A549 (cell line): ENCODE measurements around the gene PCDHGA10. TPM values are rescaled to one million over a fixed set of nuclear protein-coding genes. Genes with fewer than 3 reads are reported as not detected.

Experiments used
- ATAC-seq, 2 experiments: fragments of 200-7000 bp in 1 of 2; fragments of >200 bp in 1 of 2; cut with Nextera tagmentation in 1 of 2; cut with Tn5 transposase in 1 of 2; 3 replicates each; pipeline versions ENCODE4 v1.8.0 to v1.9.1; 2018 to 2020; ENCODE audit warnings: mild to moderate bottlenecking in 1 of 2, moderate library complexity in 1 of 2
- CTCF ChIA-PET: fragments of 300-600 bp; sonication (Branson Sonifier 250); formaldehyde crosslinking; extraction: SDS; loops from one replicate; lab custom pipeline; 2021; ENCODE audit warnings: antibody characterized with exemption, inconsistent platforms; lab: Yijun Ruan, JAX
- POLR2A ChIA-PET: fragments of 350-600 bp; formaldehyde crosslinking; extraction: SDS; loops from one replicate; lab custom pipeline; 2021; ENCODE audit warnings: antibody characterized with exemption, inconsistent platforms; lab: Yijun Ruan, JAX
- DNase-seq, 2 experiments: peaks; one replicate each; pipeline versions ENCODE4 v3.0.0 to v3.0.0-alpha.2; 2011 to 2016; ENCODE audit warnings: low read depth in 1 of 2, low spot score in 1 of 2
- FAIRE-seq: peaks from 2 replicates; lab custom pipeline; 2011; peaks lifted over from hg19 to GRCh38; lab: Jason Lieb, UNC
- H3K27ac ChIP-seq, 2 experiments: fragments of >200 bp; sonication (Bioruptor Twin); formaldehyde crosslinking; 3 replicates each; pipeline ENCODE4 v1.5.1; 2016 to 2017
- H3K4me1 ChIP-seq: fragments of >200 bp; sonication (Bioruptor Twin); formaldehyde crosslinking; 3 replicates; pipeline ENCODE4 v1.6.1; 2016
- H3K4me2 ChIP-seq: fragments of >200 bp; sonication (Bioruptor Twin); formaldehyde crosslinking; 3 replicates; pipeline ENCODE4 v1.6.1; 2016
- H3K4me3 ChIP-seq: fragments of >200 bp; sonication (Bioruptor Twin); formaldehyde crosslinking; 3 replicates; pipeline ENCODE4 v1.5.1; 2016
- H3K9me3 ChIP-seq: fragments of >200 bp; sonication (Bioruptor Twin); formaldehyde crosslinking; 3 replicates; pipeline ENCODE4 v1.6.1; 2016
- CBX8 ChIP-seq: fragments of 200-600 bp; sonication (generic); IDR thresholded peaks from 2 replicates; pipeline ENCODE4 v1.6.1; 2016
- EHF ChIP-seq: fragments of 250-450 bp; sonication (Bioruptor Pico); IDR thresholded peaks from 2 replicates; pipeline ENCODE4 v1.5.0; 2020; ENCODE audit warnings: mild to moderate bottlenecking
- FOSB ChIP-seq: fragments of 250-450 bp; sonication (Bioruptor Pico); IDR thresholded peaks from 2 replicates; pipeline ENCODE4 v1.5.0; 2020; ENCODE audit warnings: mild to moderate bottlenecking, moderate library complexity
- FOXS1 ChIP-seq: fragments of 250-450 bp; sonication (Bioruptor Pico); IDR thresholded peaks from 2 replicates; pipeline ENCODE4 v1.5.0; 2020; ENCODE audit warnings: mild to moderate bottlenecking, moderate library complexity
- GATA3 ChIP-seq: IDR thresholded peaks from 2 replicates; pipeline ENCODE4 v1.6.1; 2012; ENCODE audit warnings: borderline replicate concordance
- HOXA7 ChIP-seq: fragments of 250-450 bp; sonication (Bioruptor Pico); IDR thresholded peaks from 2 replicates; pipeline ENCODE4 v1.5.0; 2020; ENCODE audit warnings: mild to moderate bottlenecking, moderate library complexity
- HOXB13 ChIP-seq: fragments of 250-450 bp; sonication (Bioruptor Pico); IDR thresholded peaks from 2 replicates; pipeline ENCODE4 v1.5.0; 2020; ENCODE audit warnings: low read depth, mild to moderate bottlenecking, moderate library complexity
- MAZ ChIP-seq: fragments of 150-350 bp; IDR thresholded peaks from 2 replicates; pipeline ENCODE4 v1.6.1; 2014; ENCODE audit warnings: antibody characterized with exemption, low read depth, low read length, borderline replicate concordance
- NR3C1 ChIP-seq: fragments of >200 bp; sonication (Bioruptor Twin); formaldehyde crosslinking; IDR thresholded peaks from 3 replicates; pipeline ENCODE4 v1.6.1; 2017
- POLR2A ChIP-seq: IDR thresholded peaks from 2 replicates; pipeline ENCODE4 v1.6.1; 2012; ENCODE audit warnings: mild to moderate bottlenecking, low read length
- RAD21 ChIP-seq, 2 experiments: fragments of >200 bp in 1 of 2; sonication (Bioruptor Twin) in 1 of 2; formaldehyde crosslinking in 1 of 2; IDR thresholded peaks in 1 of 2; conservative IDR thresholded peaks in 1 of 2; 2 replicates in 1 of 2; 3 replicates in 1 of 2; pipeline ENCODE4 v1.6.1; 2012 to 2018; ENCODE audit warnings: inconsistent platforms in 1 of 2
- RARB ChIP-seq: fragments of 250-450 bp; sonication (Bioruptor Pico); IDR thresholded peaks from 2 replicates; pipeline ENCODE4 v1.8.0; 2021; ENCODE audit warnings: mild to moderate bottlenecking, moderate library complexity
- RNF2 ChIP-seq: fragments of 200-600 bp; sonication (generic); IDR thresholded peaks from 2 replicates; pipeline ENCODE4 v1.6.1; 2016; ENCODE audit warnings: low read depth, mild to moderate bottlenecking, antibody characterized with exemption, moderate library complexity, borderline replicate concordance
- SMC3 ChIP-seq: fragments of >200 bp; sonication (Bioruptor Twin); formaldehyde crosslinking; IDR thresholded peaks from 3 replicates; pipeline ENCODE4 v1.6.1; 2018; ENCODE audit warnings: inconsistent platforms
- SREBF2 ChIP-seq: fragments of 450-650 bp; IDR thresholded peaks from 2 replicates; pipeline ENCODE4 v1.6.1; 2014; ENCODE audit warnings: mild to moderate bottlenecking, moderate library complexity
- TFCP2L1 ChIP-seq: fragments of 250-450 bp; sonication (Bioruptor Pico); IDR thresholded peaks from 2 replicates; pipeline ENCODE4 v1.5.0; 2021; ENCODE audit warnings: mild to moderate bottlenecking
- ZC3H11A ChIP-seq: fragments of 450-650 bp; IDR thresholded peaks from 2 replicates; pipeline ENCODE4 v1.6.1; 2014; ENCODE audit warnings: antibody characterized with exemption, mild to moderate bottlenecking
- ZSCAN20 ChIP-seq: fragments of 250-450 bp; sonication (Bioruptor Pico); IDR thresholded peaks from 2 replicates; pipeline ENCODE4 v1.8.0; 2022; ENCODE audit warnings: mild to moderate bottlenecking, moderate library complexity
- WGBS: methylation state at CpG from one replicate; pipeline ENCODE4 v1.1.6; 2017; ENCODE audit errors: missing lambda C conversion rate; 5-methylcytosine and 5-hydroxymethylcytosine counted together
- polyA plus RNA-seq, 4 experiments: library from polyadenylated mRNA; depleted of rRNA in 3 of 4; stranded (reverse); fragments of >200 nt; fragmentation: RNase III in 1 of 4; extraction: RNeasy Plus Mini Kit Qiagen cat#74134 plus additional on column Dnase treatment in 1 of 4; gene quantifications; 2 replicates in 3 of 4; 3 replicates in 1 of 4; pipeline ENCODE4 v1.2.3, GENCODE V29; 2011 to 2017
- TF ChIP-seq, protein P1 (sequence below): IDR thresholded peaks from 2 replicates; pipeline ENCODE4 v1.6.1; 2012
- TF ChIP-seq, protein P2 (sequence below): fragments of >200 bp; sonication (Bioruptor Twin); formaldehyde crosslinking; IDR thresholded peaks from 3 replicates; pipeline ENCODE4 v1.6.1; 2016
- TF ChIP-seq, protein P3 (sequence below): IDR thresholded peaks from 2 replicates; pipeline ENCODE4 v1.6.1; 2012; ENCODE audit warnings: low read depth, borderline replicate concordance
- TF ChIP-seq, protein P4 (sequence below): fragments of >200 bp; sonication (Bioruptor Twin); formaldehyde crosslinking; IDR thresholded peaks from 3 replicates; pipeline ENCODE4 v1.5.1; 2016

Gene PCDHGA10
- polyA plus RNA-seq, 2 of the 4 experiments (the other 2 are of a cell fraction): 0.04 TPM; not detected in 1

DNA sequence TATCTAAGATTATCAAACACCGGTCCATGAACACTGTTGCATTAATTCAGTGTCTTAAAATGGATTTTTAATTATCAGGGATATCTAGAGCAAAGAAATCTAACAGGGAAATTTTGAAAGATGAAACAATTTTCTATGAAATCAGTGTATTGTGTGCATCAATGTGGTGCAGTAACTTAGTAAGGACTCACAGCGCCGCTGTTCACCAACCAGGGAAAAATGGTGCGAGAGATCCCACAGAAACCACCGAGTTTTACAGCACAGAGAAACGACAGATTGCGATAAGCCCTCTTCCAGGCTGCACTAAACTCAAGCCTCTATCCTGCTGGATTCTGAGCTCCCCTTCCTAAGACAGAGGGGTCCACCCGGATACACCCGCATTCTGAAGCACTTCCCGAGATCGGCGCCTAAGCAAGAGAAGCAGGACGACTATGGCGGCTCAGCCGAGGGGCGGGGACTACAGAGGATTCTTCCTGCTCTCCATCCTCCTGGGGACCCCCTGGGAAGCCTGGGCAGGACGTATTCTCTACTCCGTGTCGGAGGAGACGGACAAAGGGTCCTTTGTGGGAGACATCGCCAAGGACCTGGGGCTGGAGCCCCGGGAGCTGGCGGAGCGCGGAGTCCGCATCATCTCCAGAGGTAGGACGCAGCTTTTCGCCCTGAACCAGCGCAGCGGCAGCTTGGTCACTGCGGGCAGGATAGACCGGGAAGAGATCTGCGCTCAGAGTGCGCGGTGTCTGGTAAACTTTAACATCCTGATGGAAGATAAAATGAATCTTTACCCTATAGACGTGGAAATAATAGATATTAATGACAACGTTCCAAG is 30.1 kb upstream of the PCDHGA10 start, which contains the start of gene PCDHGA7:
Gene PCDHGA7, plus strand, starts transcription at position 274 of the 826 bp plus-strand sequence. Its CDS starts 158 bp downstream, at position 432.
- H3K4me1 ChIP-seq: no peaks in the 10 kb centered on the region
- DNase-seq: peak; percentile 67 to 78
- no peak for TF ChIP-seq RARB (CRISPR knock-in tag)
- TF ChIP-seq, protein P1, sequence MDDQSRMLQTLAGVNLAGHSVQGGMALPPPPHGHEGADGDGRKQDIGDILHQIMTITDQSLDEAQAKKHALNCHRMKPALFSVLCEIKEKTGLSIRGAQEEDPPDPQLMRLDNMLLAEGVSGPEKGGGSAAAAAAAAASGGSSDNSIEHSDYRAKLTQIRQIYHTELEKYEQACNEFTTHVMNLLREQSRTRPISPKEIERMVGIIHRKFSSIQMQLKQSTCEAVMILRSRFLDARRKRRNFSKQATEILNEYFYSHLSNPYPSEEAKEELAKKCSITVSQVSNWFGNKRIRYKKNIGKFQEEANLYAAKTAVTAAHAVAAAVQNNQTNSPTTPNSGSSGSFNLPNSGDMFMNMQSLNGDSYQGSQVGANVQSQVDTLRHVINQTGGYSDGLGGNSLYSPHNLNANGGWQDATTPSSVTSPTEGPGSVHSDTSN: no peak
- TF ChIP-seq NR3C1: no peak
- TF ChIP-seq FOSB (CRISPR knock-in tag): no peak
- TF ChIP-seq HOXB13 (CRISPR knock-in tag): no peak
- TF ChIP-seq ZC3H11A: no peak
- no peak for TF ChIP-seq HOXA7 (CRISPR knock-in tag)
- TF ChIP-seq, protein P2, sequence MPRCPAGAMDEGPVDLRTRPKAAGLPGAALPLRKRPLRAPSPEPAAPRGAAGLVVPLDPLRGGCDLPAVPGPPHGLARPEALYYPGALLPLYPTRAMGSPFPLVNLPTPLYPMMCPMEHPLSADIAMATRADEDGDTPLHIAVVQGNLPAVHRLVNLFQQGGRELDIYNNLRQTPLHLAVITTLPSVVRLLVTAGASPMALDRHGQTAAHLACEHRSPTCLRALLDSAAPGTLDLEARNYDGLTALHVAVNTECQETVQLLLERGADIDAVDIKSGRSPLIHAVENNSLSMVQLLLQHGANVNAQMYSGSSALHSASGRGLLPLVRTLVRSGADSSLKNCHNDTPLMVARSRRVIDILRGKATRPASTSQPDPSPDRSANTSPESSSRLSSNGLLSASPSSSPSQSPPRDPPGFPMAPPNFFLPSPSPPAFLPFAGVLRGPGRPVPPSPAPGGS: no peak
- no peak for TF ChIP-seq RNF2
- TF ChIP-seq, protein P3, sequence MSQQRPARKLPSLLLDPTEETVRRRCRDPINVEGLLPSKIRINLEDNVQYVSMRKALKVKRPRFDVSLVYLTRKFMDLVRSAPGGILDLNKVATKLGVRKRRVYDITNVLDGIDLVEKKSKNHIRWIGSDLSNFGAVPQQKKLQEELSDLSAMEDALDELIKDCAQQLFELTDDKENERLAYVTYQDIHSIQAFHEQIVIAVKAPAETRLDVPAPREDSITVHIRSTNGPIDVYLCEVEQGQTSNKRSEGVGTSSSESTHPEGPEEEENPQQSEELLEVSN: no peak
- no peak for TF ChIP-seq FOXS1 (CRISPR knock-in tag)
- no peak for TF ChIP-seq CBX8
- TF ChIP-seq, protein P4, sequence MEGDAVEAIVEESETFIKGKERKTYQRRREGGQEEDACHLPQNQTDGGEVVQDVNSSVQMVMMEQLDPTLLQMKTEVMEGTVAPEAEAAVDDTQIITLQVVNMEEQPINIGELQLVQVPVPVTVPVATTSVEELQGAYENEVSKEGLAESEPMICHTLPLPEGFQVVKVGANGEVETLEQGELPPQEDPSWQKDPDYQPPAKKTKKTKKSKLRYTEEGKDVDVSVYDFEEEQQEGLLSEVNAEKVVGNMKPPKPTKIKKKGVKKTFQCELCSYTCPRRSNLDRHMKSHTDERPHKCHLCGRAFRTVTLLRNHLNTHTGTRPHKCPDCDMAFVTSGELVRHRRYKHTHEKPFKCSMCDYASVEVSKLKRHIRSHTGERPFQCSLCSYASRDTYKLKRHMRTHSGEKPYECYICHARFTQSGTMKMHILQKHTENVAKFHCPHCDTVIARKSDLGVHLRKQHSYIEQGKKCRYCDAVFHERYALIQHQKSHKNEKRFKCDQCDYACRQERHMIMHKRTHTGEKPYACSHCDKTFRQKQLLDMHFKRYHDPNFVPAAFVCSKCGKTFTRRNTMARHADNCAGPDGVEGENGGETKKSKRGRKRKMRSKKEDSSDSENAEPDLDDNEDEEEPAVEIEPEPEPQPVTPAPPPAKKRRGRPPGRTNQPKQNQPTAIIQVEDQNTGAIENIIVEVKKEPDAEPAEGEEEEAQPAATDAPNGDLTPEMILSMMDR: peak; percentile 80
- TF ChIP-seq SMC3: peak; percentile 51; the same call in 2 of the 3 replicates
- TF ChIP-seq GATA3: 0 out of 2 replicates have a peak, but pooled peaks have one; percentile 15
- no peak for TF ChIP-seq EHF (CRISPR knock-in tag)
- TF ChIP-seq POLR2A: no peak
- no peak for TF ChIP-seq ZSCAN20 (CRISPR knock-in tag)
- peak; percentile 71 to 78 for TF ChIP-seq RAD21 (conservative IDR thresholded peaks at IDR 0.05 in 1 of 2, IDR thresholded peaks at IDR 0.05 in 1 of 2)
- no peak for TF ChIP-seq TFCP2L1
- TF ChIP-seq MAZ: no peak
- TF ChIP-seq SREBF2: no peak
- TF ChIP-seq, all 56 proteins: peak for 4
- no peak for FAIRE-seq
- Histone ChIP-seq H3K9me3 (peaks cover 35% of the 10 kb centered on the region), H3K4me2 (peak within 1 kb of the TSS; percentile 99), H3K27ac (peak within 1 kb of the TSS; percentile 87 to 88), H3K4me3 (peak within 1 kb of the TSS; percentile 88)
- WGBS: 3% methylated on average over 28 of the region's 37 CpGs
- ATAC-seq: peak; percentile 96
- ChIA-PET CTCF (interaction anchor here (0.6 to 2.2 kb wide), 33 partner anchors 11 to 562 kb away, joined by 3 to 19 read pairs (median 4); partner anchors contain the start of genes PCDHA5, PCDHGA1, PCDHGA5 and PCDHGB3), POLR2A (interaction anchor here (0.8 to 1.5 kb wide), 3 partner anchors 13 to 181 kb away, joined by 3 to 4 read pairs (median 3); partner anchors contain the start of genes PCDHGB3 and TAF7)
